ENCODE data around the gene MAP10.

The MAP10 gene

DNA sequence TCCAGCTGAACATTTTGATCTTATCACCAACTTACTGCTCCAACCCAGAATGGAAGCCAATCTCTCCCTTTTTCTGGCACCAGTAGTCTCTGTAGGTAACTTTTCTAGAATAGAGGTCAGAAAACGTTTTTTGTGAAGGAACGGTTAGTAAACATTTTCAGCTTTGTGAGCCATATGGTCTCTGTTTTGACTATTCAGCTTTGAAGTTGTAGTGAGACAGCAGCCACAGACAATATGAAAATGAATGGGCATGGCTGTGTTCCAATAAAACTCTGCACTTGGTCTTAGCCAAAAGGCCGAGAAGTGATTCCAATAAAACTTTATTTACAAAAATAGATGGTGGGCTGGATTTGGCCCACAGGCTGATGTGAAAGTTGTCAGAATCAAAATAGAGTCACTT, 28.9 kb downstream of the MAP10 start:
- TF ChIP-seq CTCF (IDR thresholded peaks at IDR 0.05; ENCODE audit: low read depth, low read length, missing control alignments) = no peak
- no peak overlapping the region for H3K4me3 ChIP-seq (replicated peaks; ENCODE audit: low read depth, low read length)
- no peak for DNase-seq (ENCODE audit: extremely low read depth, low read depth)

GRCh38 chr1:232835166-232835565, 29.9 kb downstream of the MAP10 start:
- no peak overlapping the region for H3K4me3 ChIP-seq (replicated peaks; ENCODE audit: low read depth, low read length)

GRCh38 chr1:232837087-232837486, 31.9 kb downstream of the MAP10 start:
- DNase-seq (ENCODE audit: extremely low read depth, low read depth) = no peak
- TF ChIP-seq CTCF (IDR thresholded peaks at IDR 0.05; ENCODE audit: low read depth, low read length, missing control alignments) = no peak
- H3K4me3 ChIP-seq (replicated peaks; ENCODE audit: low read depth, low read length) = no peak overlapping the region

More at GRCh38 chr1:232835166-232835565, 29.9 kb downstream of the MAP10 start:
- no peak for TF ChIP-seq CTCF (IDR thresholded peaks at IDR 0.05; ENCODE audit: low read depth, low read length, missing control alignments)
- no peak for DNase-seq (ENCODE audit: extremely low read depth, low read depth)

GRCh38 chr1:232841823-232842565, 36.8 kb downstream of the MAP10 start:
- no peak for TF ChIP-seq CTCF (IDR thresholded peaks at IDR 0.05; ENCODE audit: low read depth, low read length, missing control alignments)
- no peak for DNase-seq (ENCODE audit: extremely low read depth, low read depth)

DNA sequence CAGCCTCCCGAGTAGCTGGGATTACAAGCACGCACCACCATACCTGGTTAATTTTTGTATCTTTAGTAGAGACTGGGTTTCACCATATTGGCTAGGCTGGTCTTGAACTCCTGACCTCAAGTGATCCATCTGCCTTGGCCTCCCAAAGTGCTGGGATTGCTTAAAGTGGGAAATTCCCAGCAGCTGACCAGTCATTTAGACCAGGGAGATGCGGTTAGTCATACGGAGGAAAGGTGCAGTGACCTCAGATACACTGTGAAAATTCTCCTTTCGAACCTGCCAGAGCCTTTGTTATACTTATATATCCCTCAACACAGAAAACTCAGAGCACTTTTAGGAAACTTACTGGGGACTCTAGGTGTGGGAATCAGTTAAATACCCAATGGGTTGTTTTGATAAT, 39.6 kb downstream of the MAP10 start:
- no peak for TF ChIP-seq CTCF (IDR thresholded peaks at IDR 0.05; ENCODE audit: low read depth, low read length, missing control alignments)
- H3K4me3 ChIP-seq (replicated peaks; ENCODE audit: low read depth, low read length) = no peak overlapping the region
- no peak for DNase-seq (ENCODE audit: extremely low read depth, low read depth)

More at GRCh38 chr1:232841823-232842565, 36.8 kb downstream of the MAP10 start:
- no peak overlapping the region for H3K4me3 ChIP-seq (replicated peaks; ENCODE audit: low read depth, low read length)

GRCh38 chr1:232845406-232845955, 40.3 kb downstream of the MAP10 start:
- no peak for DNase-seq (ENCODE audit: extremely low read depth, low read depth)
- H3K4me3 ChIP-seq (replicated peaks; ENCODE audit: low read depth, low read length) = no peak overlapping the region
- no peak for TF ChIP-seq CTCF (IDR thresholded peaks at IDR 0.05; ENCODE audit: low read depth, low read length, missing control alignments)
